Motor neuron (in vitro differentiated cells): ENCODE measurements around the gene XDH. TPM values are rescaled to one million over a fixed set of nuclear protein-coding genes. Genes with fewer than 3 reads are reported as not detected.

Experiments
- ATAC-seq, 8 experiments: fragments of 200-7000 bp; cut with Tn5 transposase; replicated peaks in 6 of 8; 2 replicates each; pipeline ENCODE4 v1.8.0; 2021; ENCODE audit warnings: mild to moderate bottlenecking in 8 of 8, moderate library complexity in 8 of 8
- H3K27ac ChIP-seq, 2 donors: fragments of 250-450 bp; sonication (Bioruptor Pico); 2 replicates each; pipeline ENCODE4 v1.9.0; 2021; ENCODE audit warnings: antibody characterized with exemption in 2 of 2, mild to moderate bottlenecking in 2 of 2, moderate library complexity in 1 of 2
- H3K4me1 ChIP-seq, 2 donors: fragments of 250-450 bp; sonication (Bioruptor Pico); replicated peaks in 1 of 2; 2 replicates each; pipeline ENCODE4 v1.6.1; 2021; ENCODE audit warnings: antibody characterized with exemption in 2 of 2, mild to moderate bottlenecking in 2 of 2, moderate library complexity in 1 of 2
- H3K4me3 ChIP-seq, 5 donors: fragments of 250-450 bp; sonication (Bioruptor Pico); 2 replicates each; pipeline ENCODE4 v1.9.0; 2021; ENCODE audit warnings: antibody characterized with exemption in 5 of 5, mild to moderate bottlenecking in 5 of 5, moderate library complexity in 4 of 5
- WGBS, 10 experiments: fragments of 450-650 bp; shearing (Covaris generic); methylation state at CpG; one replicate each; pipeline ENCODE4 v1.0.0; 2022; 5-methylcytosine and 5-hydroxymethylcytosine counted together
- in situ Hi-C, 9 experiments: fragments of 400-800 bp; cut with MboI; loops; one replicate each; pipeline ENCODE4 v1.15.0; 2021; ENCODE audit warnings: low sequenced_read_pairs in 9 of 9, low pct_unique_long_range_greater_than_20kb in 2 of 9; ENCODE audit not compliant: unreplicated experiment in 9 of 9
- total RNA-seq, 8 experiments: library from RNA; unstranded; fragments of 300-600 nt; gene quantifications; 2 replicates each; pipeline versions ENCODE4 v1.2.3 to v1.2.4, GENCODE V29; 2022

XDH gene
- total RNA-seq, 8 experiments from 2014 or later, result 0.10 to 0.57 (median 0.40) TPM; not detected in 2

DNA sequence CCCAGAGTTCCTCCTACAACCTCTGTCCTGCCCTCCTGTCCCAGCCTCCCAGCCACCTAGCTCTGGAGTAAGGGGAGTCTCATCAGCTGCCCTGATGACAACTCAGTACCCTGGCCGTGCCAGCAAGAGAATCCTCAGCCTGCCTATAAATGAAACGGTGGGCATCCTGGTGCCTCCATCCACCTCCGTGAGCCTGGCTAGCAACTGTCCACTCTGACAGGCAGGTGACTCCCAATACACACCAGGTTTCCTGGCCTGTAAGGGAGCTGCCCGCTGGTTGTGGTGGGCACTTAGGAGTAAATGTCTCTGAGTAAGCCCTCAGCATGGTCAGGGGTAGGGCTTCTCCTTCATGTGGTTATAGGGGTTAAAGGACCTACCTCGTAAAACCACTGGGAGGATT, 81.5 kb downstream of the XDH start:
- H3K4me3 ChIP-seq, result no peak overlapping the region
- peak in 1 of 8 experiments; percentile 6 for ATAC-seq
- H3K27ac ChIP-seq, result no peak overlapping the region
- no peaks in the 10 kb centered on the region for H3K4me1 ChIP-seq
- WGBS, 10 experiments, result 20 to 80% (median 65%) methylated on average over 1 to 5 of the region's 5 CpGs; no CpG with 5 or more reads in 4 of the 10 experiments
- in situ Hi-C loops, result loop anchor here (10.0 to 25.0 kb wide), 5 partner anchors 596 to 1171 kb away; no protein-coding TSS in a partner anchor

DNA sequence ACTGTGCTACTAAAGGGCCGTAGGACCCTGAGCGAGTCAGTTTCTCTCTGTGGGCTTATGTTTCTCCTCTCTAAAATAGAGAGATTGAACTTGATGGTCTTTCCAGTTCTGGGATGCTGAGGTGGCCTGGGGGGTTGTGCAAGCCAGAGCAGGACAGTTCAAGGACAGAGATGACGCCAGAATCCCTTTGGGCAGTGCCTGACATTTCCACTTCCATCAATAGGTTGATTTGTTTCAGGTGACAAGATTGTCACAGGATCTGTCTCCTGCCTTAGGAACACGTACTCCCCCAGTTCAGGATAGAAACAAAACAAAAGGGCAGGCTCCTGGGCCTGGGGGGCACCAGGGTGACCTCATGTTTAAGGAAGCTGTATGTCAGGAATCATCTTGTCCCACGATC, 82.0 kb downstream of the XDH start:
- in situ Hi-C loops, result loop anchor here (10.0 to 25.0 kb wide), 5 partner anchors 595 to 1170 kb away; no protein-coding TSS in a partner anchor
- H3K4me1 ChIP-seq, result no peaks in the 10 kb centered on the region
- H3K4me3 ChIP-seq, result no peak overlapping the region
- H3K27ac ChIP-seq, result no peak overlapping the region
- ATAC-seq, result no peak
- WGBS, 10 experiments, result 25 to 93% (median 67%) methylated on average over 1 to 3 of the region's 5 CpGs; no CpG with 5 or more reads in 5 of the 10 experiments

DNA sequence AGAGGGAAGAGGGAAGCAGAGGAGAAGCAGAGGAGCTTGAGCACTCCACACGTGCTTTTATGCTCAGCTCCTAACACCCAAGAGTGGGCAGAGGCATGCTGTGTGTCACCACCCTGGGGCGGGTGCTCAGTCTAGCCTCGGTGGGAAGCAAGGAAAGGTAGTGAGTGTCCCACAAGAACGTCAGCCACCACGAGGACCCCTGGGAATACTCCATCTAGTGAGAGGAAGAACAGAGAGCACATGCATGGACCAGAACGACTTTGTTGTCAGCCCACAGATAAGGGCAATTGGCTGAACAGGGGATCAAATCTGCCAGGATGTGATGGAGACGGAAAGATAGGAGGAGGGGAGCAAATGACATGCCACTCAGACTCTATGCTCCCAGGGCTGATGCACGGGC, 83.4 kb downstream of the XDH start:
- H3K4me1 ChIP-seq, result no peaks in the 10 kb centered on the region
- ATAC-seq, result no peak
- in situ Hi-C loops, result loop anchor here (10.0 to 25.0 kb wide), 5 partner anchors 594 to 1169 kb away; no protein-coding TSS in a partner anchor
- no peak overlapping the region for H3K4me3 ChIP-seq
- H3K27ac ChIP-seq, result no peak overlapping the region
- WGBS, 10 experiments, result 20 to 79% (median 57%) methylated on average over 1 to 6 of the region's 8 CpGs; no CpG with 5 or more reads in 1 of the 10 experiments

DNA sequence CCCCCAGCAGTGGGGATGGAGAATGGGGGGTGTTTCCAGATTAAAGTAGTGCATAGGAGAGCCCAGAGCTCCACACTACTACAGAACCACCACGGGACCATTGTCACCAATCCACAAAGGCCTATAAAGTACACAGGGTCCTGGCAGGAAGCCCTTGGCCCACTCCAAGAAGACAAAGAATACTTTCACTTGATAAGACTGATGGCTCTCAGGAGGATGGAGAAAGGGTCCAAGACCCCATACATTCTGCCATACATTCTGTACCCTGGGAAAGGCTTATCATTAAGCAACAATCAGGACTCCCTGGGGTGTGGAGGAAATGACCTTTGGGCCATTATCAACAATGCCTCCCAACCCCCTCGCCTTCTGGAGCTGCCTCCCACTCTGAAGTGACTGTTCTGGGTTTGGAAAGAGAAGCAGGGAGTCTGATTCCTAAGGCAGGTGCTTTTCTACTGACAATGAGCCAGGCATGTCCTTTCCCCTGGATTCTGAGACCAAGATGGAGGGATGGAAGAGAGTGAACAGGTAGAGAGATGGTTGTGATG, 85.4 kb downstream of the XDH start:
- 0 to 80% (median 60%) methylated on average over 1 to 2 of the region's 2 CpGs; no CpG with 5 or more reads in 5 of the 10 experiments for WGBS, 10 experiments
- no peaks in the 10 kb centered on the region for H3K4me1 ChIP-seq
- in situ Hi-C loops, result loop anchor here in 6 of 9 experiments (25.0 kb wide), 4 partner anchors 592 to 1167 kb away; no protein-coding TSS in a partner anchor
- no peak overlapping the region for H3K4me3 ChIP-seq
- no peak overlapping the region for H3K27ac ChIP-seq
- ATAC-seq, result no peak

DNA sequence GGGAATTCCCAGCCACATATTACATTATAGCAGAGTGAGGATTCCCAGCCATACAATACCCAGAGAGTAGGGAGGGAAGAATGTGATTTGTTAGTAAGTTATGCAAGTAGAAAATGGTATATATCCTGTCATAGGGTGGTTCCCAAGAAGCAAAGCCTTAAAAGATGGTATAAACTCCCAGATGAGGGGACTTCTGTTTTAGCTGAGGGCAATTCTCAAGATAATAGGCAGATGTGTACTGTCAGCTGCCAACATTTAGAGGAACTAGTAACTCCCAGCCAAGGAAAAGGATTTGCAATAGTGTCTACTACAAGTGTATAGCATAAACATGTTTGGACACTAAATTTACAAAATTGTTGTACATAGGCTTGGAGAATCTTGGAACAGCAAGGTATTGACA, 86.5 kb downstream of the XDH start:
- no peak for ATAC-seq
- Histone ChIP-seq H3K27ac (no peak overlapping the region), H3K4me1 (no peaks in the 10 kb centered on the region), H3K4me3 (no peak overlapping the region)
- in situ Hi-C loops, result loop anchor here in 6 of 9 experiments (25.0 kb wide), 4 partner anchors 591 to 1166 kb away; no protein-coding TSS in a partner anchor

DNA sequence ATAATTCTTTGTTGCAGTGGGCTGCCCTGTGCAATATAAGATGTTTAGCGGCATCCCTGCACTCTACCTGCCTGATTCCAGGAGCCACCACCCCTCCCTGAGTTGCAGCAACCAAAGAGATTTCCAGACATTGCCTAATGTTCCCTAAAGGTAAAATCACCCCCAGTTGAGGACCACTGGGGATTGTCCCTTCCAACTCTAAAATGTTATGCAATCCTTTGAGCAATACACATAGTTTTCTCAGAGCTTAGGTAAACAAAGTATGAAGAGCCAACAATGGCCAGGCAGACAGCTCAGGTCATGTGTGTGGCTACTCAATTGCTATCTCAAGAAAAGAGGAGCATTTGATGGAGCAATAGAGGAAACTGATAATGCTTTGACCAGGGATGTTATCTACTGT, 87.0 kb downstream of the XDH start:
- no peak for ATAC-seq
- H3K4me3 ChIP-seq, result no peak overlapping the region
- in situ Hi-C loops, result loop anchor here in 6 of 9 experiments (25.0 kb wide), 4 partner anchors 590 to 1165 kb away; no protein-coding TSS in a partner anchor

DNA sequence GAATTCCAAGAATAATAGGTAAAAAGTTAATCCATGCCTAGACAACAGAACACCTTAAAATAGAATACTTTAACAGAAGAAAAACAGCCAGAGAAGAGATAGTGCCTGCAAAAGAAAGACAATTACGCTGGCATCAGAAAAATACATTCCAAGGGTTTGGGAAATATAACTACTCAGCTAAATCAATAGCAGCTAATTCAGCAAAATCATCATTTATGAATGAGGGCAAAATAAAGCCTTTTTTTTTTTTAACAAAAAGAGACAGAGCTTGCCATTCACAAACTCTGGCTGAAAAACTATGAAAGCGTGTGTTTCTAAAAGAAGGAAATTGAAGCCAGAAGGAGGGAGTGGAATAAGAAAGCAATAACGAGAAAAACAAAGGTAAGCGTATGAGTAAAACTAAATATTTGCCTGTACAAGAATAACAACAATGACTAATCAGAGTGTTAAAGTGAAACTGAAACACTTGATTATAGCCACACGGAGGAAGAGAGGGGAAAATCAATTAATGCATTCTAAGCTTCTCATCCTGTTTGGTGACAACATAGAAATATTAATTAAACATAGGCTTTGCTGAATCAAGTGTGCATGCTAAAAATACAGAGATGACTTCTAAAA, 90.4 kb downstream of the XDH start:
- ATAC-seq, result peak in 2 of 8 experiments; percentile 22 to 38
- H3K27ac ChIP-seq, result no peak overlapping the region
- H3K4me3 ChIP-seq, result no peak overlapping the region
- in situ Hi-C loops, result no loop called here
- WGBS, 10 experiments, result 19 to 92% (median 87%) methylated on average over 4 to 5 of the region's 5 CpGs
- no peaks in the 10 kb centered on the region for H3K4me1 ChIP-seq

More for the DNA sequence above, 87.0 kb downstream of the XDH start:
- Histone ChIP-seq H3K27ac (no peak overlapping the region), H3K4me1 (no peaks in the 10 kb centered on the region)
- 100% methylated on average over 1 of the region's 1 CpG; no CpG with 5 or more reads in 6 of the 10 experiments for WGBS, 10 experiments

DNA sequence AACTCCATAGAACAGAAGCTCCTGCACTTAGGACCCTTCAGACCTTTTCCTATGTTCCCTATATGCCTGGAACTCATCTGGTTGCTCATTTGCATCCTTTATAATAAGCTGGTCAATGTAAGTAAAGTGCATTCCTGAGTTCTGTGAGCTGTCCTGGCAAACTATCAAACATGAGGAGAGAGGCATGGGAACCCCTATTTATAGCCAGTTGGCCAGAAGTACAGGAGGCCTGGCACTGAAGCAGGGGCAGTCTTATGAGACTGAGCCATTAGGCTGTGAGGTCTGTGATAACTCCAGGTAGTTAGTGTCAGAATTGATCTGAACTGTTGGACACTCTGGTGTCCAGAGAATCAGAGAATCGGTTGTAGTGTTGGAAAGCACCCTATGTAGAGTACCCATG, 92.2 kb downstream of the XDH start:
- in situ Hi-C loops, result no loop called here
- ATAC-seq, result no peak

DNA sequence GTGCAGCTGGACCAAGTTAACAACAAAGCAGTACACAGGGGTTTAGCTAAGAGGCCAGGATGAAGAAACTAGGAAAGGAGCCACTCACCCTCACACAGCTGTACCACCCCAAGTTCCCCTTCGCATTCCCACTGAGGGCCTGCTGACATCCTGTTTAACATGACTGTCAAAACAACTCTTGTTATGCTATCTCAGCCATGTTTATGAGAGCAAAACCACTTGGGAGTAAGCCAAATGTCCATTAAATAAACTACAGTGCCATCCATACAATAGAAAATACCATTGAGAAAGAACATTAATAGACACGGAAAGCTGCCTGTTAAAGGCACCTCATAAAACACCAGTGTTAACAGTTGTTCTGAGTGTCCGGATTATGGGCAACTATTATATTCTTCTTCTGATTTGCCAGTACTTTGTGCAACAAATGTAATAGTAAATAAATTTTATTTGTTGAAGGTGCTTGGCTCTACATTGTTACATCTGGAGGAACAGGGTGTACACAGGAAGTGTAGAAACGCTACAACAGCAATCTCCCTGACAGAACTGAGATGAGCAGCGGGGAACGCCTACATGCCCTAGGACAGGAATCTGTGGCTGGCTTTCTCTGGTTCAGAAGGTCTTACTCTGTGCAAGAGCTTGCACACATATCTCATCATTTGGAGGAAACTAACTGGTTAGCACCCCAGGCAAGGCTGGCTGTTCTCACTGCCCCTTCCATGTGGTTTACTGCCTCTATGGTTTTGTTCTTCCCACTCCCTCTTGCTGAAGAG, 95.0 kb downstream of the XDH start:
- Histone ChIP-seq H3K4me3 (no peak overlapping the region), H3K4me1 (no peaks in the 10 kb centered on the region), H3K27ac (no peak overlapping the region)
- peak in 3 of 8 experiments; percentile 43 to 75 (median 63) for ATAC-seq
- 0 to 100% (median 55%) methylated on average over 1 to 5 of the region's 6 CpGs; no CpG with 5 or more reads in 1 of the 10 experiments for WGBS, 10 experiments
- in situ Hi-C loops, result no loop called here

More for the DNA sequence above, 92.2 kb downstream of the XDH start:
- Histone ChIP-seq H3K4me3 (no peak overlapping the region), H3K4me1 (no peaks in the 10 kb centered on the region), H3K27ac (no peak overlapping the region)
- WGBS, 10 experiments, result 0 to 100% (median 80%) methylated on average over 1 of the region's 1 CpG; no CpG with 5 or more reads in 3 of the 10 experiments

DNA sequence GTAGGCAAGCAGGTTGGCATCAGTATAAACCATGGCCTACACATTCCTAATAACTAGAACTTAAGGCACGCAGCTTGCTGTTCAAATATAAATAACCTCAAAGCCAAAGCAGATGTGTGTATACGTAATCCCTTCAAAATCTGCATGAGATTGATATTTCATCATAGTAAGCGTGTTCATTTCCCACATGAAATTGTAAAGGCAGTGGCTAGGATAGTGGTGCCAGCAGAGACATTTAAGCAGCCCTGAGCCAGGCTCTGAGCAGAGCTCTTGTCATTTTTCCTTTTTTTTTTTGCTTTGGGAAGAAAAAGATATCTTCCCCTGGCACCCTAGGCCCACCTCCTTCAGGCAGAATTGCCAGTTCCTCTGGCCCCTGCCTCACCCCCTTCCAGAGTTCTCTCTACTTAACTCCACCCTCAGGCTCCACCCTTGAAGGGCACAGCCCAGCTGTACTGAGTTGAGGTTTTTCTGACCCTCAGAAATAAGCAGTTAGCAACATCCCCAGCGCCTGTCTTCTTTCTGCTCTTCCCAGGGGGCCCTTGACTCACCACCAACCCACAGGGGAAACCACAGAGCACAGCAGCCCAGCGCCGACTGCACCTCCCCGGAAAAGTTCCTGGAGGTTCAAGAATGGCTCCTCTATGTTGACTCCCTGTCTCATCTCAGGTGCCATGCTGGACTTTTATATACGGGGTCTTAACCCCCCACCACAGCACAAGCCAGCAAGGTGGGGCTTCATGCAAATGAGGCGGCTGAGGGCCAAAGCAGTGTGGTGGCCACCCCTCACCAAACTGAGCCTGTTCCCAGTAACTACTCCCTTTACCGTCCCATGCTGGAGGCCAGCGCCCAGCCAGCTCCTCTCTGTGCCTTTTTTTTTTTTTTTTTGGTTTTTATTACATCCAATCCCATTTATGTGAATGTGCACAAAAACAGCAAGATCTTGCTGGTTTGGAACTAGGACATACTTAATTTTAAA, 95.9 kb downstream of the XDH start:
- no peak overlapping the region for H3K4me3 ChIP-seq
- no peaks in the 10 kb centered on the region for H3K4me1 ChIP-seq
- 23 to 100% (median 77%) methylated on average over 2 to 9 of the region's 11 CpGs; no CpG with 5 or more reads in 1 of the 10 experiments for WGBS, 10 experiments
- ATAC-seq, result peak in 3 of 8 experiments; percentile 26 to 78 (median 66)
- in situ Hi-C loops, result no loop called here
- no peak overlapping the region for H3K27ac ChIP-seq

DNA sequence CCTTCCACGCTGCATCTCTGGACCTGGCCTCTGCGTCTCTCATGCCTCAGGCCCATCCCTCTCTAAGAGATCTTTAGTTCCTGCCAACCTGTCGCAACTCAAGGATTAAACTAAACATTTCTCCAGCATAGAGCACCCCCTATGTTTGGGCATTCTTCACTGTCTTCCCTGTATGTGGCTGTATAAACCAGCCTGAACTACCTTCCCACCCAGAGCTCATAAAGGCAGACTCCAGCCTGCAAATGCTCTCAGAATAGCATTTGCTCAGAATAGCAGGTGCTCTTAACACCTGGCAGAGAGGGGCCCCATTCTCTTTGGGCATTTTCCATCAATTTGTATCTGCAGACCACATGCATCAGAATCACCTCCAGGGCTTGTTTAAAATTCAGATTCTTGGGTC, 97.1 kb downstream of the XDH start:
- WGBS, 10 experiments, result 0 to 86% (median 59%) methylated on average over 1 to 3 of the region's 3 CpGs; no CpG with 5 or more reads in 2 of the 10 experiments
- in situ Hi-C loops, result no loop called here
- no peak for ATAC-seq
- H3K4me3 ChIP-seq, result no peak overlapping the region
- H3K27ac ChIP-seq, result no peak overlapping the region
- H3K4me1 ChIP-seq, result no peaks in the 10 kb centered on the region

DNA sequence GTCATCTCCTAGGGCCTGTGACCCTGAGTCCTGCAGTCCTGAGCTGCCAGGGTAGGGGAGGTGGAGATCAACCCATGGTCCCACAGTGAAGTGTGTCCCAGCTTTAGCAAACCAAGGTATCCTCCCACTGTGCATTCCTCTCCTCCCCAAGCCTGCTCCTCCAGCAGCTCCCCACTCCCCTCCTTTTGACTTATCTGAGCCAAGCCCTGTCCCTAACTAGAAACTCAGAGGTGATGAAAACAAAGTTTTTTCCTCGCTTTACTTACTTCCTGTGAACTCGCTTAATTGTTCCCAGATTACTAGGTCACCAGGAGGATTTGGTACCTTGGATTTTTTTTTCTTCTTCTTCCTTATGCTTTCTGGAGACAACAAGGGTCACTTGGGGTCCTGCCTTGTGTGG, 99.8 kb downstream of the XDH start:
- WGBS, 10 experiments, result 13 to 100% (median 83%) methylated on average over 1 to 2 of the region's 2 CpGs; no CpG with 5 or more reads in 7 of the 10 experiments
- in situ Hi-C loops, result no loop called here
- ATAC-seq, result no peak
- Histone ChIP-seq H3K4me1 (no peaks in the 10 kb centered on the region), H3K4me3 (no peak overlapping the region), H3K27ac (no peak overlapping the region)
